Muscle of leg (tissue), 11 donors: Measurements from ENCODE around the gene HOXA7. TPM values are rescaled to one million over a fixed set of nuclear protein-coding genes. Genes with fewer than 3 reads are reported as not detected.

Experiments used
- DNase-seq: peaks from one replicate; pipeline ENCODE4 v3.0.0; 2013
- H3K27ac ChIP-seq: one replicate; pipeline ENCODE4 v1.5.1; 2013; ENCODE audit warnings: mild to moderate bottlenecking, low read length, control low read depth
- H3K27me3 ChIP-seq: one replicate; pipeline ENCODE4 v1.6.1; 2013; ENCODE audit warnings: low read length; ENCODE audit not compliant: control insufficient read depth, insufficient read depth
- H3K36me3 ChIP-seq: one replicate; pipeline ENCODE4 v1.6.1; 2013; ENCODE audit warnings: low read length; ENCODE audit not compliant: control insufficient read depth, insufficient read depth
- H3K4me1 ChIP-seq: one replicate; pipeline ENCODE4 v1.6.1; 2013; ENCODE audit warnings: low read length; ENCODE audit not compliant: control insufficient read depth, insufficient read depth
- H3K4me3 ChIP-seq: one replicate; pipeline ENCODE4 v1.5.1; 2013; ENCODE audit warnings: low read length, control low read depth
- H3K9me3 ChIP-seq: replicated peaks from 2 replicates; pipeline ENCODE4 v1.6.1; 2013; ENCODE audit warnings: low read depth, low read length; ENCODE audit not compliant: control insufficient read depth
- WGBS: methylation state at CpG from one replicate; pipeline ENCODE4 v1.1.5; 2013; ENCODE audit warnings: missing lambda C conversion rate; ENCODE audit not compliant: insufficient coverage; 5-methylcytosine and 5-hydroxymethylcytosine counted together
- polyA plus RNA-seq, 8 donors: library from polyadenylated mRNA; unstranded; fragments of 120-200 nt; gene quantifications; one replicate each; pipeline versions ENCODE4 v1.2.1 to v1.2.3, GENCODE V29; 2013; ENCODE audit warnings: inconsistent platforms in 1 of 8, low replicate concordance in 1 of 8; ENCODE audit not compliant: insufficient read length in 8 of 8, insufficient read depth in 1 of 8
- total RNA-seq: library from RNA; stranded (reverse); fragments of 120-200 nt; gene quantifications from one replicate; pipeline ENCODE4 v1.2.4, GENCODE V29; 2013

HOXA7 gene
- total and polyA plus RNA-seq, 9 donors = 3.9 to 16.3 (median 11.5) TPM

GRCh38 chr7:27157702-27158431, 1.4 kb upstream of the HOXA7 start:
- no peak for DNase-seq
- no peaks in the 10 kb centered on the region for H3K9me3 ChIP-seq
- peak overlapping the region; percentile 19 for H3K4me3 ChIP-seq
- H3K27me3 ChIP-seq = peaks cover 65% of the 10 kb centered on the region
- 74% methylated on average over 15 of the region's 30 CpGs for WGBS
- peak overlapping the region; percentile 29 for H3K27ac ChIP-seq
- peaks cover 68% of the 10 kb centered on the region for H3K4me1 ChIP-seq
- peaks cover 16% of the 10 kb centered on the region for H3K36me3 ChIP-seq

- Histone ChIP-seq H3K36me3 (peaks cover 15% of the 10 kb centered on the region), H3K4me3 (peak overlapping the region; percentile 60), H3K27me3 (peaks cover 73% of the 10 kb centered on the region), H3K9me3 (no peaks in the 10 kb centered on the region), H3K27ac (peak overlapping the region; percentile 92), H3K4me1 (peaks cover 74% of the 10 kb centered on the region)
- 22% methylated on average over 10 of the region's 30 CpGs for WGBS
- DNase-seq = no peak
Observed at GRCh38 chr7:27156916-27157701, 634 bp upstream of the HOXA7 start.

- peaks cover 75% of the 10 kb centered on the region for H3K4me1 ChIP-seq
- H3K9me3 ChIP-seq = no peaks in the 10 kb centered on the region
- H3K36me3 ChIP-seq = peaks cover 10% of the 10 kb centered on the region
- H3K4me3 ChIP-seq = peak overlapping the region; percentile 60
- peak overlapping the region; percentile 92 for H3K27ac ChIP-seq
- DNase-seq = peak; percentile 64
- H3K27me3 ChIP-seq = peaks cover 80% of the 10 kb centered on the region
- WGBS = under 1% methylated on average over 59 of the region's 63 CpGs
Observed at GRCh38 chr7:27155816-27156507, 513 bp downstream of the HOXA7 start.

- H3K4me3 ChIP-seq = peak overlapping the region; percentile 60
- H3K4me1 ChIP-seq = peaks cover 76% of the 10 kb centered on the region
- peaks cover 80% of the 10 kb centered on the region for H3K27me3 ChIP-seq
- H3K9me3 ChIP-seq = no peaks in the 10 kb centered on the region
- H3K27ac ChIP-seq = peak overlapping the region; percentile 92
- peaks cover 10% of the 10 kb centered on the region for H3K36me3 ChIP-seq
- DNase-seq = no peak
- WGBS = 46% methylated on average over 36 of the region's 48 CpGs
Observed at GRCh38 chr7:27154901-27155815, 1.3 kb downstream of the HOXA7 start.

GRCh38 chr7:27154369-27154768, 2.1 kb downstream of the HOXA7 start:
- no peak for DNase-seq

GRCh38 chr7:27153526-27153925, 2.9 kb downstream of the HOXA7 start:
- WGBS = 100% methylated on average over 2 of the region's 3 CpGs
- no peak overlapping the region for H3K4me3 ChIP-seq
- DNase-seq = no peak
- H3K9me3 ChIP-seq = no peaks in the 10 kb centered on the region
- H3K36me3 ChIP-seq = peaks cover 10% of the 10 kb centered on the region
- no peak overlapping the region for H3K27ac ChIP-seq
- H3K27me3 ChIP-seq = peaks cover 70% of the 10 kb centered on the region
- H3K4me1 ChIP-seq = peaks cover 77% of the 10 kb centered on the region

More at GRCh38 chr7:27154369-27154768, 2.1 kb downstream of the HOXA7 start:
- peak overlapping the region; percentile 92 for H3K27ac ChIP-seq
- peaks cover 75% of the 10 kb centered on the region for H3K4me1 ChIP-seq
- 85% methylated on average over 4 of the region's 10 CpGs for WGBS
- H3K36me3 ChIP-seq = peaks cover 10% of the 10 kb centered on the region
- H3K27me3 ChIP-seq = peaks cover 77% of the 10 kb centered on the region
- no peak overlapping the region for H3K4me3 ChIP-seq
- no peaks in the 10 kb centered on the region for H3K9me3 ChIP-seq

- peak overlapping the region; percentile 94 for H3K27ac ChIP-seq
Observed at GRCh38 chr7:27152816-27153442, 3.5 kb downstream of the HOXA7 start.

GRCh38 chr7:27151931-27152815, 4.3 kb downstream of the HOXA7 start, which contains the start of gene HOXA3:
Gene HOXA3 (minus strand): TSS chr7:27152583. CDS start chr7:27110640, 41,943 bp downstream.
- Histone ChIP-seq H3K27me3 (peaks cover 67% of the 10 kb centered on the region), H3K4me3 (peak within 1 kb of the TSS; percentile 79), H3K4me1 (peaks cover 81% of the 10 kb centered on the region), H3K36me3 (peaks cover 10% of the 10 kb centered on the region), H3K27ac (peak within 1 kb of the TSS; percentile 94), H3K9me3 (no peaks in the 10 kb centered on the region)
- WGBS = 2% methylated on average over 42 of the region's 53 CpGs
- peak; percentile 94 for DNase-seq

More at GRCh38 chr7:27152816-27153442, 3.5 kb downstream of the HOXA7 start:
- 34% methylated on average over 17 of the region's 22 CpGs for WGBS
- H3K9me3 ChIP-seq = no peaks in the 10 kb centered on the region
- H3K4me3 ChIP-seq = peak overlapping the region; percentile 79
- no peak for DNase-seq
- peaks cover 81% of the 10 kb centered on the region for H3K4me1 ChIP-seq
- H3K27me3 ChIP-seq = peaks cover 71% of the 10 kb centered on the region
- peaks cover 10% of the 10 kb centered on the region for H3K36me3 ChIP-seq
